ENCODE measurements around the gene CALCOCO1.

CALCOCO1 gene

DNA sequence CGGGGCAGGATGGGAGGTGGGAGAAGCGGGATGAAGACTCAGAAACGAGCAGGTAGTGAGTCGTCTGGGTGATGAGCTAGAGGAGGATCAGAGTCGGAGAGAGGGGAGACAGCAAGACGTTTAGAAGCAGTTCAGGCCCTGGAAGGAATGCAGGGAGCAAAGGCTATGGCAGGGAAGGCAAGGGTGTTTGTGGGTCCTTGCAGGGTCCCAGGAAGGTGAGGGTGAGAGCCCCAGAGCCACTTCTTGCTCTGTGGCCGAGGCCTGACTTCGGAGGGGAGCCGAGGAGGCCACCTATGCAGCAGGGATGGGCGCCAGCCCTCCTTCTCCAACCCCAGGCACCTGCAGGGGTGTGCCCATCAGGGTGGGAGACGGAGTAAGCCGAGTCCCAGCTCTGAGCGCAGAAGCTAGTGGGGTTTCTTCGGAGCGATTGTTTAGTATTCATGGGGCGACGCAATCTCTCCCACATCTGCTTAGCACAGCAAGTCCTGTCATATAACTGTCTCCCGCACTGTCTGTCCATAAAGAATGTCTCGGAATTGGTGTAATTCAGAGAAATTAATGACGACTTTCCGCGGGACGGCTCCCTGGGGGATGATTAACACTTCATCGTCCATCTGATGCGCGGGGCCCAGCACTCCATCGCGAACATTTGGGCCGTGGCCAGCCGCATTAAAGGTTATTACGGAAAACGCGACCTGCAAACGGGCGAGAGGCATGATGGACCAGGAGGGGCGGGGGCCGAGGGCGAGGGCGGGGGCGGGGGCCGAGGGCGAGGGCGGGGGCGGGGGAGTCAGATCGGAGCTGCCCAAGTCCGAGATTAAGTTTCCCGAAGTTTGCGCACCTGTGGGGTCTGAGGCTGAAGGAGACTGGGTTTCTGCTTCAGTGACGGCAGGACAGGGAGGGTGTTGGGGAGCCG is 12.2 kb upstream of the CALCOCO1 start:
- DNase-seq (ENCODE audit: insufficient read length, low spot score) (no peak), FAIRE-seq (no peak)
- TF ChIP-seq, protein P1, sequence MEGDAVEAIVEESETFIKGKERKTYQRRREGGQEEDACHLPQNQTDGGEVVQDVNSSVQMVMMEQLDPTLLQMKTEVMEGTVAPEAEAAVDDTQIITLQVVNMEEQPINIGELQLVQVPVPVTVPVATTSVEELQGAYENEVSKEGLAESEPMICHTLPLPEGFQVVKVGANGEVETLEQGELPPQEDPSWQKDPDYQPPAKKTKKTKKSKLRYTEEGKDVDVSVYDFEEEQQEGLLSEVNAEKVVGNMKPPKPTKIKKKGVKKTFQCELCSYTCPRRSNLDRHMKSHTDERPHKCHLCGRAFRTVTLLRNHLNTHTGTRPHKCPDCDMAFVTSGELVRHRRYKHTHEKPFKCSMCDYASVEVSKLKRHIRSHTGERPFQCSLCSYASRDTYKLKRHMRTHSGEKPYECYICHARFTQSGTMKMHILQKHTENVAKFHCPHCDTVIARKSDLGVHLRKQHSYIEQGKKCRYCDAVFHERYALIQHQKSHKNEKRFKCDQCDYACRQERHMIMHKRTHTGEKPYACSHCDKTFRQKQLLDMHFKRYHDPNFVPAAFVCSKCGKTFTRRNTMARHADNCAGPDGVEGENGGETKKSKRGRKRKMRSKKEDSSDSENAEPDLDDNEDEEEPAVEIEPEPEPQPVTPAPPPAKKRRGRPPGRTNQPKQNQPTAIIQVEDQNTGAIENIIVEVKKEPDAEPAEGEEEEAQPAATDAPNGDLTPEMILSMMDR (IDR thresholded peaks at IDR 0.05; ENCODE audit: insufficient read depth, missing control alignments), result no peak

DNA sequence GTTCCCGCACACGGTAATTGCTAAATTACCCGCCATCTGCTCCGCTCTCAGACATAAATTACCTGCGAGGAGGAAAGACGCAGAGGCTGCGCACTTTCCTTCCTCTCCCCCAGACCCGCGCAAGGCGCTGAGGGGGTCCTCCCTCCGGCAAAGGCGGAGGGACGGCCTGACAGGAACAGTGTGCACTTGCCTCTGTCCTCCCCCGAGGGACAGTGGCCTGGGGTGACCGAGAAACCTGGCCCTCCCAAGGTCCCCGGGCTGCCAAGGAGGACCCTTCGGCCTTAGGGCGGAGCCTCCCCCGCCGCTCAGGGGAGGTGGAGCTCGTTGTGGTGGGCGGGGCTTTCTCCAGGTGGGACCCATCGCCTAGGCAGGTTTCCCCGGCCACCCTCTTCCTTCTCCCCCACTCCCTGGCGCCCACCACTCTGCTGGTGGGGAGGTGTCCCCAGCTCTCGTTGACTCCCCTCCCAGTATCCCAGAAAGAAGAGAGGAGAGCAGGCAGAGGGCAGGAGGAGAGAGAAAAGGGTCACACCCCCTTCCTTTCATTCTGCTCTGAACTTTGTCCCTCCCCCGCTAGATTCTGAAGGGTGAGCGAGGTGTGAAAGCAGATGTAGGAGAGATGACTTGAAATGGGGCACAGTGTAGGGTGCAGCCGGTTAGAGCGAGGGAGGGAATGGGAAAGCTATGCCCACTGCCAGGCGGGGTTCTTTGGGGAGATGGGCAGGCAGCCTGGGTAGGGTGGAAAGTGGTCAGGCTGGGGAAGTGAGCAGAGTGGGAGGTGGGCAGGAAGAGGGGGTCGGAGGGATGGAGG is 11.4 kb upstream of the CALCOCO1 start:
- TF ChIP-seq, protein P1 (IDR thresholded peaks at IDR 0.05; ENCODE audit: insufficient read depth, missing control alignments), result no peak
- DNase-seq (ENCODE audit: insufficient read length, low spot score) (no peak), FAIRE-seq (no peak)

DNA sequence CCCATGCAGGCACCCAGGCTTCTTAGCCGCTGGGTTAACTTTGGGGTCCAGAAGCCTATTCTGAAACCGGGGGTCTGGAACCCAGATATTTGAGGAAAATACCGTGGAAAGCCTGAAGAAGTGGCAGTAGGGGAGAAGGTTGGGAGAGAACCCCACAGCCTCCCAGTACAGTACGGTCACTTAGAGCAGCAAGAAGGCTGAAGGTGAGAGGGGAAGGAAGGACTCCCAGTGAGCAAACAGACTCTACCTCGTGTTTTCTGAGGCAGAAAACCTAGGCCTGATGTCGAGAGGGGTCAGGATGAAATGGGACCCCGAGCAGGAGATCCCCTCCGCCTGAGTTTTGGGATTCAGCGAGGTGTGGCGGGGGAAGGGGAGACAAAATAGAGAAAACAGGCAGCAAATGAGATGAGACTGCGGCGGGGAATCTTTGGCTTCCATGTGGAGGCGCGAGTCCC is 10.7 kb upstream of the CALCOCO1 start:
- no peak for FAIRE-seq

DNA sequence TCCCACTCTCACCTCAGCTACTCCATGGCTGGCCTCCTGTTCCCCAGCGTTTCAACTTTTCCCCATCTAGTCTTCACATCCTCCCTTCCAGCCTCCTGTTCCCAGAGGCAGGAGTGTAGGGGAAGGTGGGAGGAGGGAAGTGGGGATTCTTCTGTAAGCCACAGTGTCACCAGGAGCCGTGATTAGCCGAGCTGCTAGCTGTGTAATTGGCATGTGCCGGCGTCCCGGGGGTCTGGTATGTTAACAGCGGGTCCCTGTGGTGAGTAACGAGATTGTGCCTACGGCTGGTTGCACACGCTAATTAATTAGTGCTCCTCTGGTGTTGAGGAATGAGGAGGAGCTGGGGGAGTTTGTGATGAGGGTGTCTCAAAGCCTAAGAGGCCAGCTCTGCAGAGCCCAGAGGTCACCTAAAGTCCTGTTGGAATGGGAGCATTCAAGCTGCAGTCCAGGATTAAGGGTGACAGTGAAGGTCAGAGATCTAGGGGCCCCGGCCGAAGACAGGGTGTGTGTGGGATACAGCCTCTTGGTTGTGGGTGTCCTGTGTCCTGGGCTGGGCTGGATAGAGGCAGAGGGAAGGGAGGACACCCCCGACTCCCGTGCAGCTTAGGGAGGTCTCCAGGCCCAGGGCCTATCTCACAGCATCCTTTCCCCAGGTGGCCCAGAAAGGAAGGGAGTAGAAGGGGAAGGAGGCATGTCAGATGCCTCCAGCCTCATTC is 10.0 kb upstream of the CALCOCO1 start:
- DNase-seq (ENCODE audit: insufficient read length, low spot score) (no peak), FAIRE-seq (no peak)
- TF ChIP-seq, protein P1 (IDR thresholded peaks at IDR 0.05; ENCODE audit: insufficient read depth, missing control alignments), result no peak

More for the DNA sequence above, 10.7 kb upstream of the CALCOCO1 start:
- no peak for DNase-seq (ENCODE audit: insufficient read length, low spot score)
- TF ChIP-seq, protein P1 (IDR thresholded peaks at IDR 0.05; ENCODE audit: insufficient read depth, missing control alignments), result no peak

DNA sequence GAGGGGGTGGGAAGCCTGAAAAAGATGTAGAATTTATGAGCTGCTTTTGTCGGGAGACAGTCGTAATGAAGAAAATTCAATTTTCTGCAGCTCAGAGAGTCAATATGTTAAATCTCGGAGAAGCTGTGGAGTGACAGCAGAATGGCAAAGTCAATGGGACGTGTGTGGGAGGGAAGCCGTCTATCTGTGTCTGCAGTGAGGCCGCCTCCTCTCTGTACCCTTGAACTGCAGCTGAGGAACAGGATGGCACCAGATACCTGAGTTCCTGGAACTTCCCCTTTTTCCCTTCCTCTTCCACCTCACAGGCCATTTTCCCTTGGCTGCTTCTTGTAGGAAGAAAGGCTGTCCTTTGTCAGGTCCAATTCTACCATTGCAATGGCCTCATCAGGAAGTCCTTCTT is 9.3 kb upstream of the CALCOCO1 start:
- DNase-seq (ENCODE audit: insufficient read length, low spot score) (no peak), FAIRE-seq (no peak)
- TF ChIP-seq, protein P1 (IDR thresholded peaks at IDR 0.05; ENCODE audit: insufficient read depth, missing control alignments), result no peak

DNA sequence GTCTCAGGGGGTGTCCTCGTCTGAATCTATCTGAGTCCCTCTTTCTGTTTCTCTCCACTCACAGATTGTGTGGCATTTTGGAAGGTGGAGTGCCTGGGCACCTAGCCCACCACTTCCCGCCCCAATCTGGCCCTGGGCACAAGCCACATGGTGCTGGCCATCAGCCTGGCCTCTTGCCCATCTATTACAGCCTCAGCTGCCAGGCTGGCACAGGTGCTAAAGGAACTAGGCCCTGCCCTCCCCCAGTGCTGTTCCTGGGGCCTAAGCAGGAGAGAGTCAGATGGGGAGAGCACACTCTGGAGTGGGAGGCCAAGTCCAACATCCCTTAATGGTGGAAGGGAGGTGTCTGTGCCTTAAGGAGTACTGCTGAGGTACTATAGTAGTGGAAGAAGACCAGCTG is 8.3 kb upstream of the CALCOCO1 start:
- FAIRE-seq (no peak), DNase-seq (ENCODE audit: insufficient read length, low spot score) (no peak)

More for the DNA sequence above, 8.3 kb upstream of the CALCOCO1 start:
- TF ChIP-seq, protein P1 (IDR thresholded peaks at IDR 0.05; ENCODE audit: insufficient read depth, missing control alignments), result no peak

All from D721Med (cell line).